Skeletal muscle cell (primary cell): ENCODE data around the gene MUSK.

Source experiments
- DNase-seq: peaks from one replicate; pipeline ENCODE4 v3.0.0-alpha.2; 2010; ENCODE audit warnings: low read depth
- H3K4me3 ChIP-seq: 2 replicates; pipeline ENCODE4 v1.5.1; 2011; ENCODE audit warnings: low read depth, mild to moderate bottlenecking, control low read depth, low read length, moderate library complexity

The MUSK gene

GRCh38 chr9:110668570-110669167 lies at the start of gene MUSK:
MUSK (plus strand) TSS chr9:110668791; CDS start chr9:110668905, 114 bp downstream.
- no peak for DNase-seq
- H3K4me3 ChIP-seq: peak within 1 kb of the TSS; percentile 44

- H3K4me3 ChIP-seq: no peak overlapping the region
- DNase-seq: no peak
Measured at GRCh38 chr9:110619831-110620230, 48.8 kb upstream of the MUSK start.

- no peak overlapping the region for H3K4me3 ChIP-seq
- no peak for DNase-seq
Measured at GRCh38 chr9:110620726-110621125, 47.9 kb upstream of the MUSK start.

GRCh38 chr9:110622368-110622767 lies 46.2 kb upstream of the MUSK start:
- no peak overlapping the region for H3K4me3 ChIP-seq
- no peak for DNase-seq

GRCh38 chr9:110623462-110624025 lies 45.0 kb upstream of the MUSK start:
- no peak for DNase-seq
- H3K4me3 ChIP-seq: no peak overlapping the region

- DNase-seq: peak; percentile 92
- H3K4me3 ChIP-seq: no peak overlapping the region
Measured at GRCh38 chr9:110626101-110626829, 42.3 kb upstream of the MUSK start.

GRCh38 chr9:110635589-110635988 lies 33.0 kb upstream of the MUSK start:
- no peak overlapping the region for H3K4me3 ChIP-seq
- no peak for DNase-seq

- no peak for DNase-seq
- no peak overlapping the region for H3K4me3 ChIP-seq
Measured at GRCh38 chr9:110638381-110638954, 30.1 kb upstream of the MUSK start.

- DNase-seq: no peak
- no peak overlapping the region for H3K4me3 ChIP-seq
Measured at GRCh38 chr9:110640736-110641135, 27.9 kb upstream of the MUSK start.

- H3K4me3 ChIP-seq: no peak overlapping the region
- no peak for DNase-seq
Measured at GRCh38 chr9:110641293-110641692, 27.3 kb upstream of the MUSK start.

- no peak overlapping the region for H3K4me3 ChIP-seq
- DNase-seq: no peak
Measured at GRCh38 chr9:110648696-110649095, 19.9 kb upstream of the MUSK start.

GRCh38 chr9:110650261-110650660 lies 18.3 kb upstream of the MUSK start:
- H3K4me3 ChIP-seq: no peak overlapping the region
- peak; percentile 78 for DNase-seq

GRCh38 chr9:110650991-110651411 lies 17.6 kb upstream of the MUSK start:
- peak; percentile 95 for DNase-seq
- H3K4me3 ChIP-seq: no peak overlapping the region

- no peak overlapping the region for H3K4me3 ChIP-seq
- peak; percentile 59 for DNase-seq
Measured at GRCh38 chr9:110655754-110656641, 12.6 kb upstream of the MUSK start.

GRCh38 chr9:110659891-110660541 lies 8.6 kb upstream of the MUSK start:
- DNase-seq: no peak
- H3K4me3 ChIP-seq: no peak overlapping the region

GRCh38 chr9:110669433-110669832 lies 842 bp downstream of the MUSK start:
- H3K4me3 ChIP-seq: peak overlapping the region; percentile 44
- no peak for DNase-seq

- H3K4me3 ChIP-seq: no peak overlapping the region
- no peak for DNase-seq
Measured at GRCh38 chr9:110671849-110672248, 3.3 kb downstream of the MUSK start.

- no peak for DNase-seq
- H3K4me3 ChIP-seq: no peak overlapping the region
Measured at GRCh38 chr9:110672873-110673510, 4.4 kb downstream of the MUSK start.

GRCh38 chr9:110687497-110687896 lies 18.9 kb downstream of the MUSK start:
- H3K4me3 ChIP-seq: no peak overlapping the region
- DNase-seq: no peak
